GM15510 (cell line): ENCODE measurements around the gene LINS1.

ENCODE experiments used
- POLR2A ChIP-seq: IDR thresholded peaks from 3 replicates; pipeline ENCODE4 v1.6.1; 2011; ENCODE audit warnings: borderline replicate concordance; ENCODE audit not compliant: insufficient read length; ENCODE audit errors: extremely low read depth

LINS1 gene

DNA sequence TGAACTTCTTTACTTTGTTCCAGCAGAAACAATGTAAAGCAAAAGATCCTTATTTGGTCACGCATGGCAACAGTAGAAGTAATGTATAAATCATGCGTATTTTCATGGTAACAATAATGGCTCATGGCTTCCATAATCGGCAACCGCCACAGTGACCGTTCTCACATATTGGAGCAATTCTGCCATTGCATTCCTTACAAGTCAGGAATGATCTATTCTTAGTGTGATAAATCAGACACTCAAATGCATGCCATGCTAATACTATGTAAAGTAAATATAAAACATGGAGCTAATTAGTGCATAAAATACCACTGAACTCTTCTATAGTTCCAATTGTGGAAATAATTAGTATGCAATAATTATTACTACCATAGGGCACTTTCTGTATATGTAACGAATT, 59.7 kb downstream of the LINS1 start:
- no peak for TF ChIP-seq POLR2A

DNA sequence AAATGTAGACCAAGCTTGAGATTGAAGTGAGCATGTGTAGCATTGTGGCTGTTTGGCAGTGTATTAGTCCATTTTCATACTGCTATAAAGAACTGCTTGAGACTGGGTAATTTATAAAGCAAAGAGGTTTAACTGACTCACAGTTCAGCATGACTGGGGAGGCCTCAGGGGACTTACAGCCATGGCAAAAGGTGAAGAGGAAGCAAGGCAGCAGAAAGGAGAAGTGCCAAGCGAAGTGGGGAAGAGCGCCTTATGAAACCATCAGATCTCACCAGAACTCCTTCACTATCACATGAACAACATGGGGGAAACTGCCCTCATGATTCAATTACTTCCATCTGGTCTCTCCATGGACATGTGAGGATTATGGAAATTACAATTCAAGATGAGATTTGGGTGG, 64.7 kb downstream of the LINS1 start:
- TF ChIP-seq POLR2A = no peak

DNA sequence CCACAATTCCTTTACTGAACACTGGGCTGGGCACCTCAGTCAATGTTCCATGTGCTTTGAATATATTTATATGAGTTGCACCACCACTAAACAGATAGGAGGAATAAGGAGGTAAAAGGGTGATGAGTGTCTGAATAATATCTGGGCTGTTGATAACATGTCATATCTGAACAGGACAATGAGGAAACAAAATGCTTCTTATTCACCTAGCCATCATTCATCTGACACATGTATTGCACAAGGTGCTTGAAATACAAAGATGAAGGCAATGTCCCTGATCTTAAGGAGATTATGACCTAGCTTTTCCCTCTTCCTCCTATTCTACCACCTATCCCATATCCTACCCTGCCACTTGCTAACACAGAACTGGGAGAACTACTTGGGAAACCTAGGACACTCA, 65.3 kb downstream of the LINS1 start:
- TF ChIP-seq POLR2A = no peak

DNA sequence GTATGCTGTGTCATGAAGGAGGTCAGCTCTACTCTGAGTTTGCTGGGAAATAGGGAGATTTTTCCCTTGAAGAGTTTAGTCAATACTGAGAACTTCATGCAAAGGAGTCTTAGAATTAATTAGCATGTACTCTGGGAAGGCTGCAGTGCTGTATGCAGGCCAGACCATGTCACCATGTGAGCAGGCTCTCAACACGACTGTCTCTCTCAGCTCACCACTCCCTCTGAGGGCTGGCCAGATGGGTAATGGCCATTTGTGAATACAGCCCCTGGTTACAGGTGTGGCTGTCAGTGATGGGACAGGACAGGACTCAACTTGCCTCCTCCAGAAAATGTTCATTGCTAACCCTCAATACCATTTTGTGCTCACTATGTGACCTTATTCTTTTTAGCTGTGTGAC, 68.1 kb downstream of the LINS1 start:
- no peak for TF ChIP-seq POLR2A

DNA sequence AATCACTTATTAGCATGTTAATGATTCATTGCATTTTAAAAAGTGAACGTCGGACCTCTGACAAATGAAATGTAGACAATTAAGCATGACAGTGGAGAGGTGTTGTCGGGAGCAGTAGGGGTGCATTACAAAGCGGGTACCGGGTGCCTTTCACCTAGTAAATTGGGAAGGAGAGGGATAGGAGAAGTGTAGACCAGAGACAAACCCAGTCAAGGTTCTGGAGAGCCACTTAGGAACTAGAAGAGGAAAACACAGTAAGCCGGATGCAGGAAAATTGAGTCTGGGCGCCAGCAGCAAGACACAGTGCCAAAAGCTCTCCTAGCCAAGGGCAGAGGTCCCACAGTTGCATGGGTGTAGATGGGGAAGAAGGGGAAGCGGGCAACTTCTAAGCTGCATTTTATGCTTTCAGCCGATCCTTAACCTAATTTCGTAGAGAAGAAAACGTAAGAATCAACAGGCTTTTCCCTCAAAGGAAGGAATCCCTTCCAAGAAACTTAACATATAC, 70.1 kb downstream of the LINS1 start:
- no peak for TF ChIP-seq POLR2A

DNA sequence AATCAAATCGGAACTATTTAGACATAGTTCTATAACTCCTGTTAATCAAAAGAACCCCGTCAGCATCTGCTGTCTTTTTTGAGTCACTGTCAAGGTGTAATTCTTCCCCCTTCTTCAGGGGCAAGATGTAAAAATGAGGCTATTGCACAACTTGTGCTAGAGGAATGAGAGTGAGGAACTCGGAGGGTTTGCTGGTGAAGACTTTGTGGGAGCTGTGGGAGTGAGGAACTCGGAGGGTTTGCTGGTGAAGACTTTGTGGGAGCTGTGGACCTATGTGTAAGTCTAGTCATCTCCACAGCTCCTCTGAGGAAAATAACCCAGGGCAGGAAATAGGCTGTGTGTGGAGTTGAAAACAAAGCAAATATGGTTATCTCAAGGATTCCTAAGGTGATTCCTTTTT, 70.8 kb downstream of the LINS1 start:
- no peak for TF ChIP-seq POLR2A

DNA sequence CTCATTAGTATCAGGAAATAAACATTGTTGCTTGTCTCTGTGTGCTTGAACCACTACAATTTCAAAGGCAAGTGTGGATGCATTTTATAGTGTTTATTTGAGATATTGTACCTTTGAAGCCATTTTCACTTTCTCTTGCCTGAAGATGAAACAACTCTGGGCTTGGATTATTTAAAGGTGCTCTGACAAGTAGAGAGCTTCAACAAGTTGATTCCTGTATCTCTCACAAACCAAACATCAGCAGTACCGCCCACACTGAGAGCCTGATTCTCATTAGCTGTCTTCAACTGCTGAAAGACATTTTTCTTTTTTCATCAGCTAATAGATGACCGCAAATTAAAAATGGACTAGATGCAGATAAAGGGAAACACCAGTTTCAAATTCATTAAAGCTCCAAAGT, 72.4 kb downstream of the LINS1 start:
- no peak for TF ChIP-seq POLR2A

DNA sequence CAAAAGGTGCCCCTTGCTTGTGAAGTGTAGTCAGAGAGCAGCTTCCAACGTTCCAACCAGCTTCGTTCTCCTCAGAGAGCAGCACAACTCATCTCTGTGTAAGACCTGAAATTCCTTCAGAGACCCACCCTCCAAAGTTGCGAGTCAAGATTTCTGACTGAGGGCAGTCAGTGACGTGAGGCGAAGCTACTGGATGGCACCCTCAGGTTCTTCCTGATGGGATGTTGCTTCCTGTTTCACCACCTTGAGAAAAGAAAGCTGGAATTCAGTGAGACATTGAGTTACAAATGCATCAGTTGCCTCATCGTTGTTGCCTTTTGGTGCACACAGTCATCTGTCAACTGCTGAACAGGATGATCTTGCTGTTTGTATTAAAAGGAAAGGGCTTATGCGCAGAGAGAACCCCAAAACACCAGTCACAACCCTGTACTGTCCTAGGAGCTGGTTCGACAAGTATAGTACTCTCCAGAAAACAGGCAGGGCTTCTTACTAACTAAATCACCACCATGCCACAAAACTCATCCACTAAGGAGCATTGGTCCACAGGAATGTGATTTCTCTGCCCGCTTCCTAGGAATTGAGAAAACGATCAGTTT, 73.1 kb downstream of the LINS1 start, which contains the start of gene CERS3:
CERS3 (minus strand) TSS at position 118 of the 596 bp plus-strand sequence. CDS start 27,101 bp downstream, outside the sequence.
- TF ChIP-seq POLR2A = no peak

DNA sequence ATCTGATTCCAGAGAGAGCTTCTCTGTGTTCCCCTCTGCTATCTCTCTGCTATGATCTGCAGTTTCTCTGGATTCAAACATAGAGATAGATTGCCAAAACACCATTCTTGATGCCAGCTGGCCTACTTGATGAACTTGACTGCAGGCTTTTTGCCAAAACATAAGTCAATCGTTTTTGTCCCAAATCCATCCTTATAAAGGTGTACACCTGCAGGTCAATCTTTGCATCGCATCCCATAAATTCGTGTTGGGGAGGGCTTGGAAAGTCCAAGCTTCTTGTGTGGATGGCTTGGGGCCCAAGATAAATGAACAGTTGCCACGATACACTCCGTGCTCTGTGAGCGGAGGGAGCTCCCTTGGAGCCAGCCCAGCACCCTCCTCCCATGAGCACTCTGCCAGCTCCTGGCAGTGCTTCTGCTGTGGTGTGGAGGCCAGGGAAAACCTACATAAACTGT, 75.9 kb downstream of the LINS1 start:
- no peak for TF ChIP-seq POLR2A

DNA sequence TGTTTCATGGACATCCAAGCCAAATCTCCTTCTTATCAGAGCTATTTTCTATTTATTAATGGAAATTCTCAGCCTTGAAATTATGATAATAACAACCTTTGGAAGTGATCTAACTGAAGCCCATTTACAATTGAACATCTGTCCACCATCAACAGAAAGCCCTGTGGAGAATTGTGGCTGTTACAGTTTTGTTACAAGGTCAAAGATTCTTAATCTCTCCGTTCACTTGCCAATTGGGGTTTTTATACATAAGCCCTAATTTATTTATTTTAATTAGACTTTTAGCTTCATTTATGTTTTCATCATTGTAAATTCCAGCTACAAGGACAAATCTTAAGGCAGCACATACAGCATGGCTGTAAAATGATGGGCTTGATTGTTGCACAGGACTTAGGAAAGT, 76.5 kb downstream of the LINS1 start:
- no peak for TF ChIP-seq POLR2A

DNA sequence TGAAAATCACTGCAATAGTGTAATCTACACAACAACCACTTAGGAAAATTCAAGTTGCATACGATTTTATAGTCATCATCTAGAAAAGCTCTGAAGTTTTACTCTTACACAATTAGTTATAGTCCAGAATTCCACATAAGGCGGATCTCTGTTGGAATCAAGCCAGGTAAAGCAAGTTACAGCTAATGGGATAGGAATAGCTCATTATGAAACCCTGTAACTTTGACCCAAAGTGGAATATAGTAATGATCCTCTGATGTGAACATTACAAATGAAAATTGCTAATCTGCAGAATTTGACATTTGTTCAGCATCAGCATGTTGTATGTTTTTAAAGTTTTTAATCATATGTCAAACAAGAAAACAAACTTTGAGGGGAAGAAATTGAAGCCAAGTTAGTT, 77.7 kb downstream of the LINS1 start:
- TF ChIP-seq POLR2A = no peak

DNA sequence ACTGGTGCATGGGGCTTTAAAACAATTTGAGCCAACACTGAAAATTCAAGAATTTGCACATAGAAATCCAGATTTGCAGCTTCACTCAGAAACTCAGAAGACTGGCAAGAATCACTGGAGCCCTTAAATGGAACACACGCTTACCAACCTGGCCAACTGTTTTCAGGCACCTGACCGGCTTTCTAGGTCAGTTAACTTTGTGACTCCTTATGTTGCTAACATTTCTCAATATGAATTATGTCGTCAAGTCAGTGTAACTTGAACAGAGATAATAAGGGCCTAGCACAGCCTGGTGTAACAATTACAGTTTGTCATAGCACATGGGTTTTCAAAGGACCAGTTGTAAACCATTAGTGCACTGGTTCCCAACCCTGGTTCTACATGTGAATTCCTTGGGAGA, 80.1 kb downstream of the LINS1 start:
- TF ChIP-seq POLR2A = no peak

DNA sequence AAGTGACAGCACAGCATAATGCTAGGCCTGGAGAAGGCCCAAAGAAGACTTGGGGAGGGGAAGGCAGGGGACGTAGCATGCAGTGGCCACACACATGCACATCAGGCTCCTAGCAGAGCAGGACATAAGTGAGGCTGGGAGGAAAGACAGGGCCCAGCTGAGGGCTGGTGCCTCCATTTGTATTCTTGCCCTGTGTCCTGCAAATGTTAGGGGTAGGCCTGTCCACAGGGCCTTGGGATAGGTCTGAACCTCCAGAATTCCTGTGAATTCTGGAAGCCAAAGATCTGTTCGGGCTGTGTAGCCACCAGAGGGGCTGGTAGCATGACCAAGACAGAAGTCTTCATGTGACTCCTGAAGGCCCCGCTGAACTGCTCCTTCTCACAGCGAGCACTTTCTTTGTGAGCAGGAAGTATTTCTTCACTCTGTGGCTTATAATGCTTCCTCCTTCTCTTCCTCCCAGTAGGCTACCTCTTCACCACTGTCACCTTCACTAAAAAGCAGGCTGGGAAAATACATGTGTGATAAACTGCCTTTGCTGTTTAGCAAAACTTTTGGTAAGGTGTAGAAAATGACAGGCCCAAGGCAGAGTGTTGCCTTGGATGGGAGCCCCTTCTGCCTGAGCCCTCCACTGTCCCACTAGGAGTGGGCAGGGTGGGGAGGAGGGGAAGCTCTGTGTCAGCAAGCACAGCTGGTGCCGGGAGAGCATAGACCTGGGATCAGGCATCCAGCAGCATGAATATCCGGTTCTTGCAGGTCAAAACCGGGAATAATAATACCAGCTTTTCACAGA, 81.7 kb downstream of the LINS1 start:
- no peak for TF ChIP-seq POLR2A

DNA sequence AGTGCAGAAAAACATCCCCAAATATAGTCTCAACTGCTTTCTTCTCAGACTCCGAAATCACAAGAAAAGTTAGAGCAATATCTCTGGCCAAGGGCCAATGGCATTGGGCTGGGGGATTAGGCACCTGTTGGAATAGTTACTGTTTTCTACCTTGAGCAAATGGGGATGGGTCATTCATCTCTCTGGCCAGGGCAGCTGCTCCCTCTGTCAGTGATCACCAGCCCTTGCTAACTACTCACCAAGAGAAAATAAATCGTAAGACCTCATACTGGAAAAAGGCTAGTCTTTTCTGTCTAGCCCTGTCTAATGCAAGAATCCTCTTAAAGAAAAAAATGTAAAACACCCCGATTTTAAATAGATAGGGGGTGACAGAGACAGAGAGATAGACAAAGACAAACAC, 84.1 kb downstream of the LINS1 start:
- no peak for TF ChIP-seq POLR2A
